Measurements from ENCODE around the gene CDK5RAP3. TPM values are rescaled to one million over a fixed set of nuclear protein-coding genes. Genes with fewer than 3 reads are reported as not detected.

The CDK5RAP3 gene
- total RNA-seq, 1 experiment from 2014 or later, result 149 TPM

DNA sequence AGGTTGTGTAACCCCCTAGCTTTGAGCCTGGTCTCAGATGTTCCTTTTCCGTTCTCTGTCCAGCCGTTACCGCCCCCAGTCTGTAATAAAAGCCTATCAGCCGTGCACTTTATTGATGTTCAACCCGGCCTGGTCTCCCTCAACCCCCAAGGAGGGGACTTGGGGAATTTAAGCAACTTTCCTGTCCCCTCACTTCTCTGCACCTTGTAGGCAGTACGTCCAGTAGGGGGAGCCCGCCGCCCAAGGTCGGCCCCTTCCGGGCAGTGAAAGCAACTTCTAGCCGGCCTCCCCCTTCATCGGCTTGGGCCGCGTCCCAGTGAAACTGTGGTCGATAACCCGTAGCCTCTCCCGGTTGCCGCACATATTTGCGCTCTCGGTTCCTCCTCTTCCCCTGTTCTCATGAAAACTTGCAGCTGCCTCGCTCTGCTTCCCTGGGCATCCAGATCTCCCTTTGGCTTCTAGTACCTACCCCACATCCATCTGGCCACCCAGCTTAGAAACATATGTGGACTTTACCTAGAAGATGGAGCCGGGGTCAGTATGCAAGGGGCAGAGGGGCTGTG is 21.6 kb upstream of the CDK5RAP3 start:
- Histone ChIP-seq H4K8ac (replicated peaks; ENCODE audit: insufficient read length, low read depth, low read length) (no peak overlapping the region), H3K9me3 (ENCODE audit: control insufficient read depth, low read depth, low read length) (no peaks in the 10 kb centered on the region), H2BK12ac (ENCODE audit: insufficient read length, low read depth, low read length) (no peak overlapping the region), H3K27me3 (ENCODE audit: insufficient read depth, low read length) (no peaks in the 10 kb centered on the region), H2BK5ac (ENCODE audit: insufficient read length, low read length) (no peak overlapping the region), H3K4me2 (ENCODE audit: insufficient read depth, insufficient read length, low read length) (peak overlapping the region; percentile 27), H2AK5ac (ENCODE audit: insufficient read length, low read length) (no peak overlapping the region), H3T11ph (ENCODE audit: low read length) (no peak overlapping the region), H2BK20ac (ENCODE audit: low read depth, low read length, poor library complexity, severe bottlenecking) (no peak overlapping the region), H4K91ac (ENCODE audit: insufficient read length, low read depth, low read length) (no peak overlapping the region), H2BK120ac (ENCODE audit: low read depth, low read length, poor library complexity, severe bottlenecking) (no peak overlapping the region), H3K4ac (ENCODE audit: low read depth, low read length) (no peak overlapping the region), H3K23me2 (ENCODE audit: insufficient read length, low read depth, low read length, poor library complexity, severe bottlenecking) (no peaks in the 10 kb centered on the region), H2BK15ac (ENCODE audit: low read depth, low read length) (no peak overlapping the region), H3K4me1 (ENCODE audit: insufficient read depth, low read length) (no peaks in the 10 kb centered on the region), H4K5ac (ENCODE audit: insufficient read length, low read depth, low read length) (no peak overlapping the region), H3K14ac (ENCODE audit: insufficient read depth, low read length) (no peak overlapping the region), H3K79me1 (ENCODE audit: insufficient read depth, low read depth, low read length, poor library complexity, severe bottlenecking) (no peaks in the 10 kb centered on the region), H3K27ac (ENCODE audit: insufficient read length, low read depth, low read length) (no peak overlapping the region), H3K56ac (ENCODE audit: insufficient read length, low read depth, low read length) (no peak overlapping the region), H3K79me2 (ENCODE audit: insufficient read depth, low read length) (no peaks in the 10 kb centered on the region), H3K9ac (ENCODE audit: extremely low read depth, insufficient read length, low read length) (no peak overlapping the region), H3K18ac (ENCODE audit: insufficient read length, low read depth, low read length) (no peak overlapping the region), H3K23ac (ENCODE audit: insufficient read length, low read depth, low read length) (no peak overlapping the region), H4K20me1 (ENCODE audit: control insufficient read depth, insufficient read depth, insufficient read length) (no peaks in the 10 kb centered on the region), H2AFZ (ENCODE audit: low read length) (no peak overlapping the region)
- H3K36me3 Mint-ChIP-seq (ENCODE audit: insufficient read depth in 1 of 3, low read depth in 3 of 3), result no peaks in the 10 kb centered on the region; a peak in 2 of 7 replicates
- TF ChIP-seq, protein P1, sequence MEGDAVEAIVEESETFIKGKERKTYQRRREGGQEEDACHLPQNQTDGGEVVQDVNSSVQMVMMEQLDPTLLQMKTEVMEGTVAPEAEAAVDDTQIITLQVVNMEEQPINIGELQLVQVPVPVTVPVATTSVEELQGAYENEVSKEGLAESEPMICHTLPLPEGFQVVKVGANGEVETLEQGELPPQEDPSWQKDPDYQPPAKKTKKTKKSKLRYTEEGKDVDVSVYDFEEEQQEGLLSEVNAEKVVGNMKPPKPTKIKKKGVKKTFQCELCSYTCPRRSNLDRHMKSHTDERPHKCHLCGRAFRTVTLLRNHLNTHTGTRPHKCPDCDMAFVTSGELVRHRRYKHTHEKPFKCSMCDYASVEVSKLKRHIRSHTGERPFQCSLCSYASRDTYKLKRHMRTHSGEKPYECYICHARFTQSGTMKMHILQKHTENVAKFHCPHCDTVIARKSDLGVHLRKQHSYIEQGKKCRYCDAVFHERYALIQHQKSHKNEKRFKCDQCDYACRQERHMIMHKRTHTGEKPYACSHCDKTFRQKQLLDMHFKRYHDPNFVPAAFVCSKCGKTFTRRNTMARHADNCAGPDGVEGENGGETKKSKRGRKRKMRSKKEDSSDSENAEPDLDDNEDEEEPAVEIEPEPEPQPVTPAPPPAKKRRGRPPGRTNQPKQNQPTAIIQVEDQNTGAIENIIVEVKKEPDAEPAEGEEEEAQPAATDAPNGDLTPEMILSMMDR (conservative IDR thresholded peaks at IDR 0.05), result peak; percentile 95
- peaks cover 5% of the 10 kb centered on the region for H3K27me3 Mint-ChIP-seq (ENCODE audit: low read depth)
- H3K4me1 Mint-ChIP-seq, result peaks cover 11 to 15% of the 10 kb centered on the region in 2 experiments
- peak; percentile 96 for DNase-seq
- no CpG with 5 or more reads among the region's 22 CpGs for WGBS (ENCODE audit: extremely low coverage, insufficient read length, low lambda C conversion rate)
- peak overlapping the region; percentile 43; a peak in 4 of 5 replicates for H3K4me3 Mint-ChIP-seq
- H3K27ac Mint-ChIP-seq, result peak overlapping the region in 1 of 3 experiments; percentile 20; a peak in 2 of 7 replicates
- no peaks in the 10 kb centered on the region; a peak in 1 of 5 replicates for H3K9me3 Mint-ChIP-seq
